HG03565 (cell line): ENCODE data around the gene TGFBR3L.
A peak's percentile ranks its signal among the peaks of the same experiment; 100 is the strongest.
"Not testable (repeated sequence)": the region's sequence is repeated elsewhere in the genome, so short reads cannot be mapped to it uniquely, and the experiment has no call there.

ENCODE experiments used
- ATAC-seq: cut with Tn5 transposase; IDR thresholded peaks from one replicate; pipeline ENCODE4 v1.9.1; 2021; ENCODE audit warnings: mild to moderate bottlenecking, moderate library complexity; ENCODE audit not compliant: unreplicated experiment

Gene TGFBR3L

GRCh38 chr19:7916103-7916954 lies 1.7 kb downstream of the TGFBR3L start:
- no peak for ATAC-seq

- no peak for ATAC-seq
Measured at GRCh38 chr19:7916955-7917266, 2.3 kb downstream of the TGFBR3L start.

GRCh38 chr19:7917267-7918061 lies 2.8 kb downstream of the TGFBR3L start:
- ATAC-seq = no peak

- ATAC-seq = not testable (repeated sequence)
Measured at GRCh38 chr19:7918062-7918614, 3.5 kb downstream of the TGFBR3L start.

- no peak for ATAC-seq
Measured at GRCh38 chr19:7918615-7919421, 4.2 kb downstream of the TGFBR3L start.

GRCh38 chr19:7919610-7920518 lies 5.2 kb downstream of the TGFBR3L start, which contains the start of gene SNAPC2:
SNAPC2 (plus strand) TSS chr19:7920338; CDS start chr19:7920367, 29 bp downstream.
- ATAC-seq = peak; percentile 50

GRCh38 chr19:7920519-7921301 lies 6.1 kb downstream of the TGFBR3L start:
- peak; percentile 31 for ATAC-seq

- no peak for ATAC-seq
Measured at GRCh38 chr19:7921302-7921966, 6.8 kb downstream of the TGFBR3L start.

GRCh38 chr19:7921967-7922835 lies 7.6 kb downstream of the TGFBR3L start:
- ATAC-seq = no peak

- no peak for ATAC-seq
Measured at GRCh38 chr19:7922836-7923195, 8.2 kb downstream of the TGFBR3L start.

GRCh38 chr19:7923295-7924191 lies 8.9 kb downstream of the TGFBR3L start:
- ATAC-seq = no peak

GRCh38 chr19:7924241-7924640 lies 9.6 kb downstream of the TGFBR3L start:
- ATAC-seq = no peak

- ATAC-seq = no peak
Measured at GRCh38 chr19:7924651-7925170, 10.1 kb downstream of the TGFBR3L start.

- ATAC-seq = no peak
Measured at GRCh38 chr19:7925171-7925851, 10.7 kb downstream of the TGFBR3L start.

GRCh38 chr19:7926021-7926726 lies 11.5 kb downstream of the TGFBR3L start, which contains the start of gene CTXN1:
CTXN1 (minus strand) TSS chr19:7926135; CDS start chr19:7925538, 597 bp downstream.
- ATAC-seq = no peak
